ENCODE results near the gene RPL10A. TPM values are rescaled to one million over a fixed set of nuclear protein-coding genes. Genes with fewer than 3 reads are reported as not detected.
A peak's percentile ranks its signal among the peaks of the same experiment; 100 is the strongest.

Gene RPL10A
- total RNA-seq, 8 experiments from 2014 or later, result 1,372 to 2,546 (median 2,130) TPM

DNA sequence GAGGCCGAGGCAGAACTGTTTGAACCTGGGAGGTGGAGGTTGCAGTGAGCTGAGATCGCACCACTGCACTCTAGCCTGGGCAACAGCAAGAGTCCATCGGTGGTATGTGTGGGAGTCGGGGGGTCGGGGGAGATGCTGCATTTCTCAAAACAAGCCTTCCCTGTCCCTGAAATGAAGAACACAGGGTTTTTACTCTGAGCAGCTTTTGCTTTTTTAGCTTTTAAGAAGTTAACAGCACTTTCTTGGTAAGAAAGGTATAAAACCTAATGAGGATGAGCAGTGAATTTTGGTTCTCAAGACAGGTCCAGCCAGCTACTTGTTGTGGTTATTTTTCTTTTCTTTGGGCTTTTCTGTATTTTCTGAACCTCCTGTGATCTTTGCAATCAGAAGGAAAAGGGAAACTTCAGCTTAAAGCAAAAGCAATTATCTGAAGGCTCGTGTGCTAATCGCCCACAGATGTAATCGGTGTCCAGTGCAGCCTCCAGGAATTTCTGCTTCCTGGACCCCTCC is 3.7 kb downstream of the RPL10A start:
- Histone ChIP-seq H3K4me1 (replicated peaks in 1 of 2) (peaks cover 12 to 14% of the 10 kb centered on the region in 2 donors), H3K4me3 (no peak overlapping the region), H3K27ac (no peak overlapping the region)
- 0 to 100% (median 79%) methylated on average over 1 to 6 of the region's 8 CpGs; no CpG with 5 or more reads in 2 of the 10 experiments for WGBS, 10 experiments
- ATAC-seq (replicated peaks in 6 of 8), result no peak
- in situ Hi-C loops (cut with MboI; ENCODE audit: low pct_unique_long_range_greater_than_20kb in 2 of 9, low sequenced_read_pairs in 9 of 9, unreplicated experiment in 9 of 9), result no loop called here

DNA sequence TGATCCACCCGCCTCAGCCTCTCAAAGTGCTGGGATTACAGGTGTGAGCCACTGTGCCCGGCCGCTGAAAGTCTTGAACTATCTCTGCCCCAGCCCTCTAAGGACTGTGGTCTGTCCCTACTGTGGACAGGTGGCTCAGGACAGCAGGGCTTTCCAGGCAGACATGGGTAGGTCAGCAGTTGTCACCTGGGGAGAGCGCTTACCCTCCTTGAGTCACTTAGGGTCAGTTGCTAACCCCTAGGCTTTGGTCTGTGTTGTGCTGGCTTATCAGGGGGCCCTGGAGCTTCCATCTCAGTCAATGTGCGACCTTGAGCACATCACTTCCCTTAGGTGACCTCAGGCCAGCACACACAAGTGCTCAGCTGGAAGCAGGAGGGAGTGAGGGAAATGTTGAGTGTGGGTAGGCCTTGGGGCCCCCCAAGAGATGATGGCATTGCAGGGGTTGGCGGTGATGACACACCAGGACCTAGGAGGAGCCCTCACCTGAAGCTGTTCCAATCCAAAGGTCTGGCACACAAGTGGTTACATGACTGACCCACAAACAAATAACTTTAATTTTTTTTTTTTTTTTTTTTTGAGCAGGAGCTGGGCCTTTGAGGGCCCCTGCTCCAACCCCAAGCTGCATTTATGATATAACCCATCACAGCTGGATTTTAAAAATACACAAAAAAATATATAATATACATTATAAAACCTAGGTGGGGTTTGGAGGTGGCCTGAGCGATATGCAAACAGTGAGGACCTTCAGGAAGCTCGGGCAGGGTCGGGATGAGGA is 5.1 kb downstream of the RPL10A start:
- in situ Hi-C loops (cut with MboI; ENCODE audit: low pct_unique_long_range_greater_than_20kb in 2 of 9, low sequenced_read_pairs in 9 of 9, unreplicated experiment in 9 of 9), result no loop called here
- H3K4me1 ChIP-seq (replicated peaks in 1 of 2), result peaks cover 12 to 16% of the 10 kb centered on the region in 2 donors
- H3K4me3 ChIP-seq, result no peak overlapping the region
- peak in 1 of 8 experiments; percentile 1 for ATAC-seq (replicated peaks in 6 of 8)
- H3K27ac ChIP-seq, result no peak overlapping the region
- WGBS, 10 experiments, result 21 to 100% (median 88%) methylated on average over 1 to 8 of the region's 9 CpGs; no CpG with 5 or more reads in 3 of the 10 experiments

DNA sequence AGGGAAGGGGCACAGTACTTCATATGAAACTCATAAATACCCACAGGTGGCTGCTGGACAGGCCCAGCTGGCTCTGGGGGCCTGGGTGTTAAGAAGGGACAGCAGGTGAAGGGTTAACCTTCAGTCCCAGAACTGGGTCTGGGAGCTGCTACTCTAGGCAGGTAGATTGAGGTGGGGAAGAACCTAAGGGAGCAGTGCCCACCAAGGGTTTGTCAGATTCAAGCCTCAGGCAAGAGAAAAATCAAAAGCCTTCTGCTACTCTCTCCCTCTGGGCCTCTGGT is 5.6 kb downstream of the RPL10A start:
- in situ Hi-C loops (cut with MboI; ENCODE audit: low pct_unique_long_range_greater_than_20kb in 2 of 9, low sequenced_read_pairs in 9 of 9, unreplicated experiment in 9 of 9), result no loop called here
- H3K27ac ChIP-seq, result no peak overlapping the region
- H3K4me1 ChIP-seq (replicated peaks in 1 of 2), result peaks cover 12 to 16% of the 10 kb centered on the region in 2 donors
- H3K4me3 ChIP-seq, result no peak overlapping the region
- ATAC-seq (replicated peaks in 6 of 8), result peak in 1 of 8 experiments; percentile 1

DNA sequence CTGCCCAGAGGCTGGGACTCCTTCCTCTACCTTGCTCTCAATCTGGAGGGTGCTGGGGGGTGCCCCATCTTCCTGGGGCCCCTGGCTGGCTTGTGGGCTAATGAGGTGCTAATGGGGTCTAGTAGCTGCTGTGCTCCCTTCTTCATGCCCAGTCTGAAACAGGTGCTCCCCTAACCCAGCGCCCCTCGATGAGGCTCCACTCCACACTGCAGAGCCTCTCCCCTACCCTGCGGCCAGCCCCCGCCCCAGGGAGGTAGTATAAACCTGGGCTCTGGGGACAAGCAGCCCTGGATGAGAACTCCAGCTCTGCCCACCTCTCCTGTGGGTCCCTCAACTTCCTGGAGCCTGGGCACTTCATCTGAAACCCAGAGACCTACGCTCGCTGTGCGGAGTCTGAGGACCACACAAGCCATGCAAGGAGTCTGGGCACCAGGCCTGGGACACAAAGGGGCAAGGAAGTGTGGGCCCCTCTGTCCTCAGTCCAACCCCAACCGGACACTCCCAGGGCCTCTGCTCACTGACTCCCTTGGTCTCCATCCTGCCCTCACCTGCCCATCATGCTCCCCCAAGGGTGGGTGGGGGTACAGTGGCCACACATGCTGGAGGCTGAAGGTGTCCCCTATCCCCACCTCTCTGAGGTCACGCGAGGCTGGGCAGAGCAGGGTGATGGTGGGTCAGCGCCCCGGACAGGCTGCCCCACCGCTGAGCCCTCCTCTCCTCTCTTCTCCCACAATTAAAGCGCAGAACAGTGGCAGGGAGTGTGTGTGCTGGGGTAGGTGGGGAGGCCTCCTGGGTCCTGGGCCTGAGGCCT is 6.1 kb downstream of the RPL10A start:
- peaks cover 12 to 16% of the 10 kb centered on the region in 2 donors for H3K4me1 ChIP-seq (replicated peaks in 1 of 2)
- in situ Hi-C loops (cut with MboI; ENCODE audit: low pct_unique_long_range_greater_than_20kb in 2 of 9, low sequenced_read_pairs in 9 of 9, unreplicated experiment in 9 of 9), result no loop called here
- 85 to 100% methylated on average over 1 to 5 of the region's 14 CpGs; no CpG with 5 or more reads in 8 of the 10 experiments for WGBS, 10 experiments
- no peak overlapping the region for H3K4me3 ChIP-seq
- no peak overlapping the region for H3K27ac ChIP-seq
- ATAC-seq (replicated peaks in 6 of 8), result peak; percentile 8 to 38 (median 20)

DNA sequence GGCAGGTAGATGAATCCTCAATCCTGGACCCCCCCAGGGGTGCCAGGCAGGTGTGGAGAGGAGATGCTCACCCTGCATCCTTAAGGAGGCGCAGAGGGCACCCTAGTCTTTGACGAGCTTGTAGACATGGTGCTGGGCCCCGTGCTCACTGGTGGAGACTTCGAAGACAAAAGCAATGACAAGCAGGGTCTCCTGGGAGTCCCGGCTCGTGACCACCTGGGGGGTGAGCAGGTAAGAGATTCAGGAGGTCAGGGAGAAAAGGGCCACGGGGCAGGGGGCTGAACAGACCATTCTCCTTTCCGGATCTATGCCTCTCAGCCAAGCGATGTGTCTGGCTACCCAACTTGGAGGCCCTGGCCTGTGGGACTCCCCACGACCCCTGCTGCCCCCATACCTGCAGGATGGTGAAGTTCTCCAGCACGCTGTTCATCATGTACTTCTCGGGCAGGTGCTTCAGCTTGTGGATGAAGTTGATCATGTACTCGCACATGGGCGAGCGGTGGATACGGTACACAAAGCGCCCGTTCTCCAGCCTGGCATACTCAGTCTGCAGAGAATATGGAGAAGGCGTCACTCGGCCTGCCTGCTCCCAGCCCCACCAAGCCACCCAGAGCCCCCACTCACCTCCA is 6.9 kb downstream of the RPL10A start:
- H3K4me1 ChIP-seq (replicated peaks in 1 of 2), result peaks cover 7 to 13% of the 10 kb centered on the region in 2 donors
- H3K27ac ChIP-seq, result no peak overlapping the region
- peak in 5 of 8 experiments; percentile 0 to 6 (median 2) for ATAC-seq (replicated peaks in 6 of 8)
- in situ Hi-C loops (cut with MboI; ENCODE audit: low pct_unique_long_range_greater_than_20kb in 2 of 9, low sequenced_read_pairs in 9 of 9, unreplicated experiment in 9 of 9), result no loop called here
- no peak overlapping the region for H3K4me3 ChIP-seq
- WGBS, 10 experiments, result 50 to 100% (median 60%) methylated on average over 1 to 3 of the region's 20 CpGs; no CpG with 5 or more reads in 5 of the 10 experiments

DNA sequence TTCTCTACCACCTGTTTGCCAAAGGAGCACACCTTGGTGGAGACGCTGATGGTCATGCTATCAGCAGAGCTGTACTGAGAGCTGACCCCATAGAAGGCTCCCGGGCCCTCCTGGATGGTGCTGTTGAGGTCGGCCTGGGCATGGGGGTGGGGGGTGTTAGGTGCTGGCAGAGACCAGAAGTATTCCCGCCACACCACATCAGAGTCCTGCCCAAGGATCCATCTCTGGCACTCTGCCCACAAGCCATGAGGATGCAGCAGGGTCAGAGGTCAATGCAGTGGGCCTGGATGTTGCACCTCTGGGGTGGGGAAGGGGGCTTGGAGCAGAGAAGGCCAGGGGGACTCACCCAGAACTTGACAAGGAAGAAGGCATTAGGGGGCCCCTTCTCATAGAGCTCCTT is 7.4 kb downstream of the RPL10A start:
- in situ Hi-C loops (cut with MboI; ENCODE audit: low pct_unique_long_range_greater_than_20kb in 2 of 9, low sequenced_read_pairs in 9 of 9, unreplicated experiment in 9 of 9), result no loop called here
- Histone ChIP-seq H3K4me3 (no peak overlapping the region), H3K4me1 (replicated peaks in 1 of 2) (peaks cover 2 to 8% of the 10 kb centered on the region in 2 donors), H3K27ac (no peak overlapping the region)
- 82% methylated on average over 3 of the region's 4 CpGs; no CpG with 5 or more reads in 9 of the 10 experiments for WGBS, 10 experiments
- peak in 7 of 8 experiments; percentile 1 to 21 (median 11) for ATAC-seq (replicated peaks in 6 of 8)

DNA sequence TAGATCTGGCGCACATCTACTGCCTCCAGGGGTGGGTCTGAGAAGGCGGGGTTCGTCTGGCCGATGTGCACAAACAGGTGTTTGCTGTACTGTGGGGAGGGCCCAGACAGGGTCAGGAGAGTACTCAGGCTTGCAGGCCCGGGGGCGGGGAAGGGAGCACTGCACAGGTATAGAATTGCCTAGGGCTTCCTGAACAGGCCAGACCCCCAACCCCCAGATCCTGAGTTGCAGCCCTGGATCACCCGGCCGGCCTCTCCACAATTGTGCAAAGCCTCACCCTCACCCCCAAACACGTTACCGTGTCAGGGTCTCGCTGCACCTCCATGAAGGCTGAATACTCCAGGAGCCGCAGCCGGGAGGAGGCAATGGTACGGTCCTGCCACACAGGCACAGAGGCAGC is 7.8 kb downstream of the RPL10A start:
- peak in 6 of 8 experiments; percentile 2 to 21 (median 10) for ATAC-seq (replicated peaks in 6 of 8)
- in situ Hi-C loops (cut with MboI; ENCODE audit: low pct_unique_long_range_greater_than_20kb in 2 of 9, low sequenced_read_pairs in 9 of 9, unreplicated experiment in 9 of 9), result no loop called here
- WGBS, 10 experiments, result 80 to 90% (median 81%) methylated on average over 2 to 8 of the region's 14 CpGs; no CpG with 5 or more reads in 7 of the 10 experiments
- Histone ChIP-seq H3K4me3 (no peak overlapping the region), H3K4me1 (replicated peaks in 1 of 2) (peaks cover 0 to 5% of the 10 kb centered on the region in 2 donors), H3K27ac (no peak overlapping the region)

DNA sequence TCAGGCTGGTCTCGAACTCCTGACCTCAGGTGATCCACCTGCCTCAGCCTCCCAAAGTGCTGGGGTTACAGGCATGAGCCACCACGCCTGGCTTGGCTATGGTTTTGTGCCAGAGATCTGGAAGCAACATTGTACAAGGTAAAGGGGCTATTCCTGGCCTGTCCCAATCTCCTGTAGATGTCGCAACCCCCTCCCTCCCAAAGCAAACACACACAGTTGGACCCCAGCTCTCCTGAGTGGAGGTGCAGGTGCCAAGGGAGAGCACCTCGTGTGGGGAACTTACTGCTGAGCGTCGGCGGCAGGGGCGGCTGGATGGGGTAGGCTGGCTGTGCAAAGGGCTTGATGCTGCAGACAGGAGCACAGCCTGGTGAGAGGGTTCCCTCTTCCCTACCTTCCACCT is 8.8 kb downstream of the RPL10A start:
- Histone ChIP-seq H3K4me1 (replicated peaks in 1 of 2) (peaks cover 0 to 5% of the 10 kb centered on the region in 2 donors), H3K4me3 (no peak overlapping the region), H3K27ac (peak overlapping the region in 1 of 2 donors; percentile 23)
- in situ Hi-C loops (cut with MboI; ENCODE audit: low pct_unique_long_range_greater_than_20kb in 2 of 9, low sequenced_read_pairs in 9 of 9, unreplicated experiment in 9 of 9), result no loop called here
- ATAC-seq (replicated peaks in 6 of 8), result no peak
- WGBS, 10 experiments, result 80 to 100% methylated on average over 1 of the region's 8 CpGs; no CpG with 5 or more reads in 8 of the 10 experiments

DNA sequence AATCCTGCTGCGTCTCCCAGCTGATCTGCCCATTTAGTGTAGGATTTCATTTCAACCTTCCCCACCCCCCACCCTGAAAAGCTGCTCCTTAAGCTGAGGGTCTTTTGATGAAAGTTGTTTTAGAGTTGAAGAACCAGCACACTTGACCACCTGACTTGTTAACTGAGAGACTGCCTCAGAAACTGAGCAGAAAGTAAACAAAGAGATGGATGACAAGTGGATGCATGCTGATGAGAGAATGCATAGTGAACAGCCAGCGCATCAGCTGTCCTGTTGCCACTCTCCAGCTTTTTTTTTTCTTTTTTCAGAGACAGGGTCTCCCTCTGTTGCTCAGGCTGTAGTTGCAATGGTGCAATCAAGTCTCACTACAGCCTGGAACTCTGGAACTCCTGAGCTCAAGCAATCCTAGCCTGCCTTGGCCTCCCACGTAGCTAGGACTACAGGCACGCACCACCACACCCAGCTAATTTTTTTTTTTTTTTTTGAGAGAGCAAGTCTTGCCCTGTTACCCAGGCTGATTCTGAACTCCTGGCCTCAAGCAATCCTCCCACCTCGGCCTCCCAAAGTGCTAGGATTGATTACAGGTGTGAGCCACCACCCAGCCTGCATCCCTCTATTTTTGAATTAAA is 9.5 kb downstream of the RPL10A start:
- no peak overlapping the region for H3K27ac ChIP-seq
- peak in 4 of 8 experiments; percentile 19 to 34 (median 22) for ATAC-seq (replicated peaks in 6 of 8)
- peaks cover 0 to 5% of the 10 kb centered on the region in 2 donors for H3K4me1 ChIP-seq (replicated peaks in 1 of 2)
- in situ Hi-C loops (cut with MboI; ENCODE audit: low pct_unique_long_range_greater_than_20kb in 2 of 9, low sequenced_read_pairs in 9 of 9, unreplicated experiment in 9 of 9), result no loop called here
- no peak overlapping the region for H3K4me3 ChIP-seq
- 67 to 100% (median 89%) methylated on average over 1 to 4 of the region's 5 CpGs; no CpG with 5 or more reads in 4 of the 10 experiments for WGBS, 10 experiments

DNA sequence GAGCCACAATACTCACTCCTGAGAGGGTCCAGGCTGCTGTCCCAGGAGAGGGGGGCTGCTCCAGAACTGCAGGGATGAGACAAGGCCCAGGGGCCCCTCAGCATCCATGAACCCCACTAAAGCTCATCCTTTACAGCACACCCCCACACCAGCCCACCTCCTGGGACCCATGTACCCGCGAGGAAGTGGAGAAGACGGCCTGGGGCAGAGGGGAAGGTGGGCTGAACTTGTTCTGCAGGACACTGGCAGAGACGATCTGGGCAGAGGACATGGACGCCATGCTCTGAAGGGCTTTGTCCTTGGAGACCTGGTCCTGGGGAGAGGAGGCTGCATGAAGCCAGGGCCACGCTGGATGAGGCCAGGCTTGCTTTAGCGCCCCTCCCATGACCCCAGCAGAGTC is 10.1 kb downstream of the RPL10A start:
- no peak for ATAC-seq (replicated peaks in 6 of 8)
- Histone ChIP-seq H3K4me3 (no peak overlapping the region), H3K27ac (no peak overlapping the region), H3K4me1 (replicated peaks in 1 of 2) (peaks cover 0 to 5% of the 10 kb centered on the region in 2 donors)
- in situ Hi-C loops (cut with MboI; ENCODE audit: low pct_unique_long_range_greater_than_20kb in 2 of 9, low sequenced_read_pairs in 9 of 9, unreplicated experiment in 9 of 9), result no loop called here
- WGBS, 10 experiments, result 33 to 100% (median 96%) methylated on average over 1 to 4 of the region's 7 CpGs; no CpG with 5 or more reads in 5 of the 10 experiments

DNA sequence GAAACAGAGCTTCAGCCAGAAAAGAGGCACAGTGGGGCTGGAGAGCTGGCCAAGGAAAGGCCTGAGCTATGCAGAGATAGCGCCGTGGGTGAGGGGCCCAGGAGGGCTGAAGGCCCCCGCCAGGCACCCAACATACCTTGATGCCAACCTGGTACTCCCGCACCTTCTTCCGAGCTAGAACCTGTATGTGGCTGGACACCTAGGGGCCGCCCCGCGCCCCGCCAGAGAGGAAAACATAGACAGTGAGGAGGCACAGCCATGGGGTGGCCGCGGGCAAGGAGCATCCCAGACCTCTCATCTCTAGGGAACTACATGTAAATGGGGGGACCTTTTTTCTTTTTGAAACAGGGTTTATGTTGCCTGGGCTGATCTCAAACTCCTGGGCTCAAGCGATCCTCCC is 12.0 kb downstream of the RPL10A start:
- H3K27ac ChIP-seq, result no peak overlapping the region
- no peak for ATAC-seq (replicated peaks in 6 of 8)
- peaks cover 0 to 5% of the 10 kb centered on the region in 2 donors for H3K4me1 ChIP-seq (replicated peaks in 1 of 2)
- 80 to 100% (median 100%) methylated on average over 2 to 7 of the region's 12 CpGs; no CpG with 5 or more reads in 4 of the 10 experiments for WGBS, 10 experiments
- no peak overlapping the region for H3K4me3 ChIP-seq
- in situ Hi-C loops (cut with MboI; ENCODE audit: low pct_unique_long_range_greater_than_20kb in 2 of 9, low sequenced_read_pairs in 9 of 9, unreplicated experiment in 9 of 9), result no loop called here

DNA sequence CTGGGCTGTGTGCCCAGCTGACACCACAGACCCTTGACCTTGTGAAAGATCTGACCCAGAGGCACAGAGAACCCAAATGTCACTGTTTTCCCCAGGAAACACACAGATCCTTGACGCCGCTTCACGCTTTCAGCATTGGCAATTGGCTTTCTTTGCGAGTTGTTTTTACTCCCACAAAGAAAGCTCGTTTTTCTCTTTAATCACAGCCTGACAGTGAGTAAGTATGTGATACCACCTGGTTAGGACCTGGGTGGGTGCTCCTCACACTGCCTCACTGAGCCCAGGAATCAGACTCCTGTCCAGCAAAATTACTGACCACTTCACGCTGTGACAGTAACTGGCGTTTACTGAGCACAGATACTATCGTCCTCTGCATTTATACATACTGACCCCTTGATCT is 13.0 kb downstream of the RPL10A start:
- WGBS, 10 experiments, result 61 to 89% (median 74%) methylated on average over 3 to 8 of the region's 8 CpGs; no CpG with 5 or more reads in 3 of the 10 experiments
- no peak overlapping the region for H3K27ac ChIP-seq
- no peak for ATAC-seq (replicated peaks in 6 of 8)

More for the DNA sequence above, 13.0 kb downstream of the RPL10A start:
- H3K4me1 ChIP-seq (replicated peaks in 1 of 2), result peaks cover 0 to 5% of the 10 kb centered on the region in 2 donors
- in situ Hi-C loops (cut with MboI; ENCODE audit: low pct_unique_long_range_greater_than_20kb in 2 of 9, low sequenced_read_pairs in 9 of 9, unreplicated experiment in 9 of 9), result no loop called here
- no peak overlapping the region for H3K4me3 ChIP-seq

Data from motor neuron (in vitro differentiated cells).